HepG2 (cell line): ENCODE measurements around the gene PSMD9. TPM values are rescaled to one million over a fixed set of nuclear protein-coding genes. Genes with fewer than 3 reads are reported as not detected.

Experiments used
- AGO2 ChIP-seq: fragments of 200-400 bp; formaldehyde crosslinking; optimal IDR thresholded peaks from 2 replicates; pipeline ENCODE3; 2017; ENCODE audit warnings: mild to moderate bottlenecking, low read depth, low read length, moderate library complexity
- BCL3 ChIP-seq: sonication (generic); formaldehyde crosslinking; IDR thresholded peaks from 2 replicates; pipeline ENCODE4 v1.5.1; 2020; ENCODE audit warnings: mild to moderate bottlenecking, missing genetic modification reagents, moderate library complexity
- CREB3 ChIP-seq: sonication (generic); formaldehyde crosslinking; IDR thresholded peaks from 2 replicates; pipeline ENCODE4 v1.5.0; 2020; ENCODE audit warnings: missing genetic modification reagents
- NR2F6 ChIP-seq, 2 experiments: IDR thresholded peaks; 2 replicates each; pipeline ENCODE4 v1.6.1; 2016; ENCODE audit warnings: antibody characterized with exemption in 1 of 2, mild to moderate bottlenecking in 1 of 2
- PCBP1 ChIP-seq: fragments of 200-400 bp; formaldehyde crosslinking; IDR thresholded peaks from 2 replicates; pipeline ENCODE4 v1.6.1; 2017; ENCODE audit warnings: mild to moderate bottlenecking, low read depth, low read length, borderline replicate concordance
- PRDM4 ChIP-seq: sonication (generic); formaldehyde crosslinking; IDR thresholded peaks from 2 replicates; pipeline ENCODE4 v1.9.0; 2021; ENCODE audit warnings: missing genetic modification reagents, borderline replicate concordance
- RFX5 ChIP-seq: IDR thresholded peaks from 2 replicates; pipeline ENCODE4 v1.6.1; 2011; ENCODE audit warnings: low read depth, low read length, improper control_type of control experiment
- SIX1 ChIP-seq: sonication (generic); formaldehyde crosslinking; IDR thresholded peaks from 2 replicates; pipeline ENCODE4 v1.4.0; 2020; ENCODE audit warnings: missing genetic modification reagents, borderline replicate concordance
- SOX13 ChIP-seq, 3 experiments: fragments of 450-650 bp in 1 of 3; sonication (generic) in 1 of 3; formaldehyde crosslinking in 1 of 3; IDR thresholded peaks in 2 of 3; conservative IDR thresholded peaks in 1 of 3; 2 replicates each; pipeline versions ENCODE4 v1.5.0 to v1.6.1; 2016 to 2020; ENCODE audit warnings: antibody characterized with exemption in 1 of 3, mild to moderate bottlenecking in 1 of 3, missing compliant biosample characterization in 1 of 3, missing genetic modification reagents in 1 of 3, moderate library complexity in 1 of 3
- TAF1 ChIP-seq: sonication (generic); formaldehyde crosslinking; IDR thresholded peaks from 2 replicates; pipeline ENCODE4 v1.4.0; 2020; ENCODE audit warnings: missing genetic modification reagents
- TCF12 ChIP-seq, 2 experiments: fragments of 450-650 bp in 1 of 2; sonication (generic) in 1 of 2; formaldehyde crosslinking in 1 of 2; IDR thresholded peaks; 2 replicates each; pipeline versions ENCODE4 v1.6.1 to v1.8.0; 2017 to 2022; ENCODE audit warnings: antibody characterized with exemption in 1 of 2, mild to moderate bottlenecking in 1 of 2, missing genetic modification reagents in 1 of 2, moderate library complexity in 1 of 2
- THAP11 ChIP-seq: IDR thresholded peaks from 2 replicates; pipeline ENCODE4 v1.6.1; 2016; ENCODE audit warnings: missing biosample characterization, missing genetic modification reagents
- WIZ ChIP-seq: sonication (generic); formaldehyde crosslinking; IDR thresholded peaks from 2 replicates; pipeline ENCODE4 v1.5.1; 2020; ENCODE audit warnings: mild to moderate bottlenecking, missing genetic modification reagents
- ZBTB44 ChIP-seq: sonication (generic); formaldehyde crosslinking; IDR thresholded peaks from 2 replicates; pipeline ENCODE4 v1.4.0; 2020; ENCODE audit warnings: missing genetic modification reagents
- ZMAT5 ChIP-seq: sonication (generic); formaldehyde crosslinking; IDR thresholded peaks from 2 replicates; pipeline ENCODE4 v1.5.0; 2020; ENCODE audit warnings: mild to moderate bottlenecking, low read depth, missing genetic modification reagents, borderline replicate concordance
- ZNF414 ChIP-seq: sonication (generic); formaldehyde crosslinking; IDR thresholded peaks from 2 replicates; pipeline ENCODE4 v1.5.0; 2020; ENCODE audit warnings: missing genetic modification reagents
- ZNF577 ChIP-seq: sonication (generic); formaldehyde crosslinking; IDR thresholded peaks from 2 replicates; pipeline ENCODE4 v1.4.0; 2020; ENCODE audit warnings: mild to moderate bottlenecking, low read depth, missing genetic modification reagents, borderline replicate concordance
- polyA plus RNA-seq, 8 experiments: library from polyadenylated mRNA; depleted of rRNA in 3 of 8; stranded (reverse) in 7 of 8; unstranded in 1 of 8; fragments of >200 nt; fragmentation: Illumina TruSeq in 4 of 8; extraction: Trizol in 4 of 8; gene quantifications; 2 replicates each; pipeline versions ENCODE4 v1.2.1 to v1.2.3, GENCODE V29; 2011 to 2016; ENCODE audit warnings: low read depth in 4 of 8, missing spikeins in 1 of 8, mixed read lengths in 1 of 8; ENCODE audit not compliant: insufficient read depth in 1 of 8
- total RNA-seq, 5 experiments: library from RNA; depleted of rRNA; stranded (reverse); fragments of >200 nt; fragmentation: Illumina TruSeq; extraction: Trizol; gene quantifications; 2 replicates each; pipeline ENCODE4 v1.2.3, GENCODE V29; 2016; ENCODE audit warnings: low read depth in 1 of 5

The PSMD9 gene
- total and polyA plus RNA-seq, 2 of the 13 experiments (the other 11 are each of a cell fraction or from before 2014, with no cell fraction given): 41.4 to 61.1 TPM

GRCh38 chr12:121857322-121858246 is 31.0 kb upstream of the PSMD9 start (continued):
- TF ChIP-seq ZMAT5 (CRISPR knock-in tag) (no peak), PRDM4 (CRISPR knock-in tag) (no peak), AGO2 (no peak), PCBP1 (no peak), BCL3 (CRISPR knock-in tag) (peak; percentile 65; the same call in 1 of the 2 replicates), TCF12 (IDR thresholded peaks at IDR 0.05) (no peak), TCF12 (CRISPR knock-in tag; IDR thresholded peaks at IDR 0.05) (no peak), TAF1 (CRISPR knock-in tag) (peak; percentile 52; the same call in 1 of the 2 replicates), ZNF414 (CRISPR knock-in tag) (peak; percentile 88; the same call in 1 of the 2 replicates), ZBTB44 (no peak), RFX5 (no peak), NR2F6 (IDR thresholded peaks at IDR 0.05) (peak; percentile 98), NR2F6 (CRISPR knock-in tag; IDR thresholded peaks at IDR 0.05) (peak; percentile 97), CREB3 (CRISPR knock-in tag) (no peak), SOX13 (IDR thresholded peaks at IDR 0.05) (no peak), SOX13 (CRISPR knock-in tag; conservative IDR thresholded peaks at IDR 0.05 in 1 of 2, IDR thresholded peaks at IDR 0.05 in 1 of 2) (peak in 1 of 2 experiments; percentile 49; a peak in 2 of 4 replicates), WIZ (no peak), SIX1 (CRISPR knock-in tag) (peak; percentile 49; the same call in 1 of the 2 replicates), ZNF577 (CRISPR knock-in tag) (no peak), THAP11 (CRISPR knock-in tag) (0 out of 2 replicates have a peak, but pooled peaks have one; percentile 53)
